Sciatic nerve (tissue), 2 donors: ENCODE measurements around the gene KANSL1. TPM values are rescaled to one million over a fixed set of nuclear protein-coding genes. Genes with fewer than 3 reads are reported as not detected.
"Not testable (repeated sequence)": the region's sequence is repeated elsewhere in the genome, so short reads cannot be mapped to it uniquely, and the experiment has no call there.

Source experiments
- ATAC-seq: fragments of 200-7000 bp; cut with Tn5 transposase; one replicate; pipeline ENCODE4 v1.9.1; 2020; ENCODE audit warnings: mild to moderate bottlenecking, moderate library complexity
- DNase-seq: peaks from one replicate; pipeline ENCODE4 v3.0.0-alpha.2; 2020; ENCODE audit warnings: low spot score
- intact Hi-C: fragments of 100-400 bp; cut with DNase I; formaldehyde crosslinking; loops from one replicate; pipeline ENCODE4 v1.14.2; 2022
- total RNA-seq: library from RNA; stranded (reverse); fragmentation: NEBNext Ultra II Directional; extraction: Animal tissue kit (Norgen Biotek cat#: 25700); gene quantifications from one replicate; pipeline ENCODE4 v1.2.1, GENCODE V29; 2021
- donor health status: DM: no; HTN: no; CAD: no.
- donor health status: DM: no; HTN: no; CAD: no.

Gene KANSL1
- total RNA-seq, 1 donor from 2014 or later, result 108 TPM

GRCh38 chr17:46100590-46100989 lies 92.6 kb downstream of the KANSL1 start:
- DNase-seq (no peak), ATAC-seq (no peak)
- intact Hi-C loops, result no loop called here

GRCh38 chr17:46099865-46100264 lies 93.4 kb downstream of the KANSL1 start:
- intact Hi-C loops, result no loop called here
- DNase-seq, result no peak
- ATAC-seq, result no peak

DNA sequence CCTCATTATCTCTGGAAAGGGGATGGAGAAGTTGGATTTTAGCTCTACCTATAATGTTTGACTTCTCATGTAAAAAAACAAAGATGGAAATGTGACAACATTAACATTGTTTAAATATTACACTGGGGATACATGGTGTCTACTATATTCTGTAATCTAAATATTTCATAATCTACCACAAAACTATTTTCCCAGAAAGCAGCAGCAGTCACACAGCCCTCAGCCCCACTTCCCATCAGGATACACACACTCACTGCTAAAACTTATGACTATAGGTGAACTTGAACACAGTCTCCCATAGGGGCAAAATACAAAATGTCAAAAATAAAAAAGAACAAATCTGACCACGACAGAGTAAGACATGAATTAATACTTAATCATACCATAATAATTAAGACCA lies 95.7 kb downstream of the KANSL1 start:
- ATAC-seq, result no peak
- intact Hi-C loops, result no loop called here

DNA sequence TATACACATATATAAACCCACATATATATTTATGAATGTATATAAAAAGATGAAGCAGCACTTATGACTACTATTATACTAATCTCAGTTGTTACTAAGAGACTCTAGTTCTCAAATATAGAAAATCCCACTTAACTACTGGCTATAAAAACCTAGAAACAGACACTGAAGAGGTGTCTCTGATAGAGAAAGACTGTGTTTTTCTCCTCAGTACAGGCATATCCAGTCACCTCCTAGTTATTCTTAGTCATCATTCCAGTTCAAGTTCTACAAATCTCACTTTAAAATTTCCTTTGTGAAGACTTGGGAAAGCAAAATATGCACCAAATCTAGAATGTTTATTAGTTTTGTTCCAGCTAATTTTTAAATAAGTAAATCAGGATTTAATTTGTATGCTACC lies 100.2 kb downstream of the KANSL1 start:
- ATAC-seq, result no peak
- intact Hi-C loops, result no loop called here

More for the DNA sequence above, 95.7 kb downstream of the KANSL1 start:
- DNase-seq, result no peak

DNA sequence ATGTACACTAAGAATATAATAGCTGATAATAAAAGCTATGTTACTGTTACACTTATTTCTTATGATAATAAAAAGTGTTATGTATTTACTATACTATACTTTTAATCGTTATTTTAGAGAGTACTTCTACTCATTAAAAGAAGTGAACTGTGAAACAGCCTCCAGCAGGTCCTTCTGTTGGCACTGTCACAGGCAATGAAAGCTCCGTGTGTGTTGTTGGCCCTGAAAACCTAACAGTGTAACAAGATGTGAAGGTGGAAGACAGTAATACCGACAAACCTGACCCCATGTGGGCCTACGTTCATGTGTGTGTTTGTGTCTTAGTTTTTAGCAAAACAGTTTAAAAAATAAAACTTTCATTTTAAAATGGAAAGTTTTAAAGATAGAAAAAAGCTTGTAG lies 102.4 kb downstream of the KANSL1 start:
- ATAC-seq (no peak), DNase-seq (no peak)
- intact Hi-C loops, result no loop called here

More for the DNA sequence above, 100.2 kb downstream of the KANSL1 start:
- no peak for DNase-seq

GRCh38 chr17:46089389-46089965 lies 103.8 kb downstream of the KANSL1 start:
- DNase-seq (no peak), ATAC-seq (no peak)
- intact Hi-C loops, result no loop called here

GRCh38 chr17:46088595-46088994 lies 104.6 kb downstream of the KANSL1 start:
- ATAC-seq (no peak), DNase-seq (no peak)
- intact Hi-C loops, result no loop called here

- intact Hi-C loops, ATAC-seq: not testable (repeated sequence)
Measured at GRCh38 chr17:46087871-46088270, 105.4 kb downstream of the KANSL1 start.

DNA sequence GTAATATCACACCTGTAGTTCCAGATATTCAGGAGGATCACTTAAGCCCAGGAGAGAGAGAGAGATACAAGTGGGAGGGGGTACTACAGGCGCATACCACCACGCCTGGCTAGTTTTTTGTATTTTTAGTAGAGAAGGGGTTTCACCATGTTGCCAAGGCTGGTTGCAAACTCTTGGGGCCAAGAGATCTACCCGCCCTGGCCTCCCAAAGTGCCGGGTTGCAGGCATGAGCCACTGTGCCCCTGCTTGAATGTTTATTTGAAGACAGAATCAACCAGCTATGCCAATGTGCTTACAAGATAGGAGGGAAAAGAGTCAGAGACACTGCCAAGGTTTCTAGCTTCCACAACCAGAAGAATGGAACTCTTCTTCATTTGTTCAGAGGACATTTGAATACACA lies 106.4 kb downstream of the KANSL1 start:
- intact Hi-C loops, result no loop called here
- DNase-seq, result no peak
- ATAC-seq, result no peak

More at GRCh38 chr17:46087871-46088270, 105.4 kb downstream of the KANSL1 start:
- DNase-seq, result not testable (repeated sequence)

GRCh38 chr17:46085522-46085921 lies 107.7 kb downstream of the KANSL1 start:
- no peak for ATAC-seq
- intact Hi-C loops, result no loop called here

DNA sequence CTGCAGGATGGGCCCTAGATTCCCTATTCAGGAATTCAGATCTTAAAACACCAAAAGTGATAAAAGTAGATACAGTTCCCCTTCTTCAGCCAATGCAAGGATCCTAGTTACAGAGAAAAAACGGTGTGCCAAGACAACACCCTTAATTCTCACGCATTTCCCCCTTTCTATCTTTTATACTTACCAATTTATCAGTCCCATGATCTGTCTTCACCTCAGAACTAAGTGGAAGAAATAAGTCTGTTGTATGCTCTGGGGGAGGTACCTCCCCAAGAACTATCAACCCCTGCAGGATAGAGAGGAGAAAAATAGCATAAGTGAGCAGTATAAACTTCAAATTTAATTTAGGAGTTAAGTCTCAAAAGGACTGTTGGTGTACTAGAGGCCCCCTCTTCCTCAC lies 111.0 kb downstream of the KANSL1 start:
- no peak for ATAC-seq
- intact Hi-C loops, result no loop called here
- no peak for DNase-seq

More at GRCh38 chr17:46085522-46085921, 107.7 kb downstream of the KANSL1 start:
- DNase-seq, result no peak

DNA sequence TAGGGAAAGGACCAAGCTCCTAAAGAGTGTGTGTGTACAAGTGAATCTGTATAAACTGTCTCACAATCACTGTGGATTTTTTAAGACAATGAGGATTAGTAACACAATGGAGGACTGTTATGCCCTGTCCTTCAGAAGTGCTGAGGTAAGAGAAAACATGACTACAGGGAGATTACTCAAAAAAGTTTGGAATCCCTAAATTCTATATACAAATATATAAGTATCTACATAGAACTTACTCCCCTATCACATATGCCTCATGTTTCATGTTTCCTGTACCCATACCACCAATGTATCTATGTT lies 112.3 kb downstream of the KANSL1 start:
- DNase-seq (no peak), ATAC-seq (no peak)
- intact Hi-C loops, result no loop called here

- intact Hi-C loops, result no loop called here
Measured at GRCh38 chr17:46080118-46081017, 112.9 kb downstream of the KANSL1 start.

DNA sequence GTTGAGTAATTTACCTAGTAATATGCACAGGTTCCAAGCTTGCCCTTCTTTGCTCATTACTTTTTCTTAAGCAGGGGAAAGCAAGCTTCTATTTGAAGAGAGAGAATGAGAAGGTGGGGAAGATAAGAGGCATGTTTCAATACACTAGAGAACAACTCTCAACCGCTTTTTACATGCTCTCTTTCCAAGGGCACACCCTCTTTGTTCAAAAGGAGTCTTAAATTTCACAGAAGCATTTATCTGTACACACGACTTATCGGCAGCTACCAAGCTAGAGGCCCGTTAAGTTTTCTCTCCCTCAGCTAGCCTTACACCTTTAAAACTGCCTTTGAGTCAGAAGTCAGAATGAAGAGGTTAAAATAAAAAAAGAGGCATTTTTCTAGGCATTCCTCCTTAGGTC lies 114.6 kb downstream of the KANSL1 start:
- intact Hi-C loops, result no loop called here
- no peak for DNase-seq
- no peak for ATAC-seq

More at GRCh38 chr17:46080118-46081017, 112.9 kb downstream of the KANSL1 start:
- no peak for ATAC-seq
- no peak for DNase-seq

DNA sequence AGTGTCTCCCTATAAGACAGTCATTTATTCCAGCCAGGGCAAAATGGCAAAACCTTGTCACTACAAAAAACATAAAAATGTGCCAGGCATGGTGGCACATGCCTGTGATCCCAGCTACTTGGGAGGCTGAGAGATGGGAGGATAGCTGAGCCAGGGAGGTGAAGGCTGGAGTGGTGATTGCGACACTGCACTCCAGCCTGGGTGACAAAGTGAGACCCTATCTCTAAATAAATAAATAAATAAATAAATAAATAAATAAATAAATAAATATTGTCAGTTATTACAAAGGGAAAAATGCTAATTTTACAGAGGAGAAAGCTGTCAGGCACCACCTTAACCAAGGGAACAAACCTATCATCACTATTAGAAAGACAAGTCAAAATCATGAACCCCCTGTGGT lies 118.7 kb downstream of the KANSL1 start:
- DNase-seq, result no peak
- intact Hi-C loops, result no loop called here
- no peak for ATAC-seq

DNA sequence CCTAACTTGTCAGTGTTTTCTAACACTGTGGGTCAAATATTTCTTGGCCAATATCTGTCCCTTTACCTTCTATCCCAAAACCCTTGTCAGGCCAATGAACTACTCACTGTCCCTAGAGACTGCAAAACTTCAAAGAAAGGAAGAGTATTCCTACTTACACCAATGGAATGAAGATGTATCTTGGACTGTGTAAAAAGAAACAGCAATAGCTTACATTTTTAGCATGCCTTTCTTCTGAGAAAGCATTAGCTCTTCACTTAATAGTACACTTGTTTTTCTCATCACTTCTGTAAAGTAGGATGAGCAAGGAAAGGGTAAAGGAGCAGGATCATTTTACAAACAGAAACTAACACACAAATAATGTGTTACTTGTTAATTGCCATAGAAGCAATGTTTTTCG lies 120.2 kb downstream of the KANSL1 start:
- ATAC-seq, result no peak
- intact Hi-C loops, result no loop called here

DNA sequence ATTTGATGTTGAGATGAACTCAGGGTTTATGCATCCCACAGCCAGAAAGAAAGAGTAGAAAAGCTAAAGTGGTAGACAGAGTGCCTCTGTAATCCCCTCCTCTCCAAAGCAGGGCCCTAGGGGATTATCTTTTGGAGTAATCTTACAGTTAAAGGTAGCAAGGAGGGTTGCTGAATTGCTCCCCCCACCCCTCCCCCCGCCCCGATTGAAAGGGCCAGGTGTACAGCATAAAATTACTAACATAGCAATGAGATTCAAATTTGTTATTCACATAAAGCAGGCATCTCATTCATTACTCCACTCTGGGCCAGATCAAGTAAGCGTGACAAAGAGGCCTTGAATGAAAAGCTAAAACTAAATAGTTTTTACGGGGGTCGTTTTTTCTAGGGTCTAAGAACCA lies 121.4 kb downstream of the KANSL1 start:
- intact Hi-C loops, result no loop called here
- ATAC-seq (no peak), DNase-seq (no peak)

More for the DNA sequence above, 120.2 kb downstream of the KANSL1 start:
- DNase-seq, result no peak

- intact Hi-C loops, result no loop called here
- DNase-seq (no peak), ATAC-seq (no peak)
Measured at GRCh38 chr17:46064460-46064859, 128.8 kb downstream of the KANSL1 start.

DNA sequence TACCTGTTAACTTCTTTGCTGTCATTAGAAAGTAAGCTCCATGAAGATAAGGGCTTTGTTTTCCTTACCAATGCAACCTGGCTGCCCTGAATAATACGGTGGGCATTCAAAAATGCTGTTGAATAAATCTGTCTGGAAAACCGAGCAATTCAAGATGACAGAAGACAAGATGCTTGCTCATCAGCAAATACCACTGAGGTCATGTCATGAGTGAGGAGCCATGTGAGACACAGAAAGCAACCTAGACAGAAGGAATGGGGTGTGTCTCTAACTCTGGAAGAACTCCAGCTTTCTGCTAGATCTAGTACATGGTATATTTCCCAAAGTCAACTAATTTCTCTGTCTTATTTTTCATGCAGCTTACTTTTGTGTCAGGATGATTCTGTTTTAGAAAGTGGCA lies 130.0 kb downstream of the KANSL1 start:
- intact Hi-C loops, result no loop called here
- ATAC-seq (no peak), DNase-seq (no peak)

- DNase-seq, result no peak
- ATAC-seq, result no peak
- intact Hi-C loops, result no loop called here
Measured at GRCh38 chr17:46061435-46061834, 131.8 kb downstream of the KANSL1 start.

GRCh38 chr17:46060461-46060860 lies 132.8 kb downstream of the KANSL1 start:
- ATAC-seq (no peak), DNase-seq (no peak)
- intact Hi-C loops, result no loop called here
